K562 (cell line): Measurements from ENCODE around the gene JPH2. TPM values are rescaled to one million over a fixed set of nuclear protein-coding genes. Genes with fewer than 3 reads are reported as not detected.

Experiments used
- ATAC-seq: fragments of 200-7000 bp; cut with Tn5 transposase; 3 replicates; pipeline ENCODE4 v1.9.1; 2020; ENCODE audit warnings: moderate library complexity
- BruUV-seq: library from RNA; stranded (reverse); fragments of 400-500 nt; replicated peaks from 2 replicates; lab custom pipeline; 2021; lab: Mats Ljungman, UMichigan
- CTCF ChIA-PET: fragments of 300-600 bp; formaldehyde crosslinking; extraction: SDS; loops from one replicate; lab custom pipeline; 2021; ENCODE audit warnings: low intra/inter-chr PET ratio; lab: Yijun Ruan, JAX
- POLR2A ChIA-PET: fragments of 300-600, 350-650 bp; sonication (Branson Sonifier 250); formaldehyde crosslinking; extraction: SDS; loops from one replicate; lab custom pipeline; 2021; ENCODE audit warnings: antibody characterized with exemption, inconsistent platforms; lab: Yijun Ruan, JAX
- DNase-seq, 4 experiments: peaks; one replicate each; pipeline versions ENCODE4 v3.0.0 to v3.0.0-alpha.2; 2011 to 2018; ENCODE audit warnings: low spot score in 3 of 4, mixed read lengths in 3 of 4; ENCODE audit errors: extremely low read depth in 1 of 4
- FAIRE-seq: peaks from 2 replicates; lab custom pipeline; 2011; peaks lifted over from hg19 to GRCh38; lab: Jason Lieb, UNC
- H2AFZ ChIP-seq: 2 replicates; pipeline ENCODE4 v1.6.0; 2011; ENCODE audit warnings: low read depth, low read length, control low read depth, inconsistent platforms
- H3K27ac ChIP-seq: fragments of 200-600 bp; 3 replicates; pipeline ENCODE4 v1.8.0; 2011; ENCODE audit warnings: low read depth, mild to moderate bottlenecking, control low read depth, inconsistent platforms, low read length, moderate library complexity, mixed read lengths; ENCODE audit errors: extremely low read depth
- H3K27me3 ChIP-seq, 2 experiments: fragments of 300-600 bp in 1 of 2; 2 replicates in 1 of 2; 3 replicates in 1 of 2; pipeline versions ENCODE4 v1.6.0 to v1.8.0; 2011; ENCODE audit warnings: inconsistent platforms in 2 of 2, low read length in 2 of 2, mild to moderate bottlenecking in 1 of 2, mixed read lengths in 1 of 2, moderate library complexity in 1 of 2; ENCODE audit not compliant: control insufficient read depth in 2 of 2, insufficient read depth in 2 of 2
- H3K36me3 ChIP-seq: fragments of 300-600 bp; 3 replicates; pipeline ENCODE4 v1.8.0; 2011; ENCODE audit warnings: mild to moderate bottlenecking, low read length, inconsistent platforms; ENCODE audit not compliant: control insufficient read depth, insufficient read depth
- H3K4me1 ChIP-seq, 2 experiments: fragments of 200-600 bp in 1 of 2; replicated peaks in 1 of 2; 2 replicates in 1 of 2; 3 replicates in 1 of 2; pipeline versions ENCODE4 v1.5.1 to v1.8.0; 2011; ENCODE audit warnings: inconsistent platforms in 2 of 2, low read length in 2 of 2, mild to moderate bottlenecking in 1 of 2, mixed read lengths in 1 of 2, moderate library complexity in 1 of 2; ENCODE audit not compliant: control insufficient read depth in 2 of 2, insufficient read depth in 2 of 2
- H3K4me2 ChIP-seq: 2 replicates; pipeline ENCODE4 v1.6.1; 2011; ENCODE audit warnings: low read length, control low read depth, inconsistent platforms, mixed read lengths; ENCODE audit not compliant: insufficient read depth
- H3K4me3 ChIP-seq: fragments of 200-600 bp; sonication (generic), shearing (Covaris generic); 2 replicates; pipeline ENCODE4 v1.5.1; 2016; ENCODE audit warnings: control low read depth, inconsistent platforms
- H3K79me2 ChIP-seq: fragments of 200-600 bp; 3 replicates; pipeline ENCODE4 v1.8.0; 2011; ENCODE audit warnings: low read length, inconsistent platforms; ENCODE audit not compliant: control insufficient read depth, insufficient read depth
- H3K9ac ChIP-seq, 2 experiments: 2 replicates each; pipeline versions ENCODE4 v1.6.0 to v1.6.1; 2011; ENCODE audit warnings: low read depth in 2 of 2, low read length in 2 of 2, control low read depth in 1 of 2, inconsistent platforms in 1 of 2, mild to moderate bottlenecking in 1 of 2, mixed read lengths in 1 of 2; ENCODE audit not compliant: insufficient read depth in 1 of 2
- H3K9me1 ChIP-seq: one replicate; pipeline ENCODE4 v1.6.0; 2011; ENCODE audit warnings: inconsistent platforms, mild to moderate bottlenecking, low read length, moderate library complexity; ENCODE audit not compliant: control insufficient read depth, insufficient read depth
- H3K9me3 ChIP-seq: replicated peaks from 2 replicates; pipeline ENCODE4 v1.5.1; 2011; ENCODE audit warnings: low read depth, low read length, inconsistent platforms; ENCODE audit not compliant: control insufficient read depth, insufficient read depth
- H4K20me1 ChIP-seq: replicated peaks from 2 replicates; pipeline ENCODE4 v1.6.1; 2011; ENCODE audit warnings: low read length, inconsistent platforms, mixed read lengths; ENCODE audit not compliant: control insufficient read depth, insufficient read depth
- HNRNPH1 ChIP-seq: fragments of 200-400 bp; formaldehyde crosslinking; optimal IDR thresholded peaks from 2 replicates; pipeline ENCODE3; 2017; ENCODE audit warnings: low read depth, mild to moderate bottlenecking, low read length, moderate library complexity
- KDM2B ChIP-seq: fragments of 250-450 bp; sonication (Bioruptor Pico); IDR thresholded peaks from 2 replicates; pipeline ENCODE4 v1.8.0; 2021; ENCODE audit warnings: mild to moderate bottlenecking, moderate library complexity
- RFX7 ChIP-seq: fragments of 250-450 bp; sonication (Bioruptor Pico); IDR thresholded peaks from 2 replicates; pipeline ENCODE4 v1.5.1; 2021; ENCODE audit warnings: mild to moderate bottlenecking
- SMAD4 ChIP-seq: fragments of 250-450 bp; sonication (Bioruptor Pico); conservative IDR thresholded peaks from 2 replicates; pipeline ENCODE4 v1.8.0; 2021; ENCODE audit warnings: inconsistent platforms, mild to moderate bottlenecking, moderate library complexity
- ZNF134 ChIP-seq: fragments of 250-450 bp; sonication (Bioruptor Pico); conservative IDR thresholded peaks from 2 replicates; pipeline ENCODE4 v1.4.0; 2020
- WGBS: fragments of 100-300 bp; shearing (Covaris generic); methylation state at CpG from one replicate; pipeline ENCODE4 v1.1.6; 2016; ENCODE audit warnings: low coverage, mixed read lengths; ENCODE audit not compliant: insufficient coverage; ENCODE audit errors: missing lambda C conversion rate; 5-methylcytosine and 5-hydroxymethylcytosine counted together
- in situ Hi-C: fragments of 300-500 bp; cut with MboI; formaldehyde crosslinking; loops from 4 replicates; pipeline ENCODE4 v1.15.0; 2018; ENCODE audit warnings: inconsistent platforms, mixed read lengths
- intact Hi-C: fragments of 100-400 bp; cut with micrococcal nuclease; formaldehyde crosslinking; loops from 2 replicates; pipeline ENCODE4 v1.14.2; 2022
- polyA plus RNA-seq, 8 experiments: library from polyadenylated mRNA; depleted of rRNA in 4 of 8; stranded (reverse) in 5 of 8; unstranded in 3 of 8; fragments of >200 nt; fragmentation: Nextera tagmentation in 2 of 8; fragmentation: Illumina TruSeq in 1 of 8; extraction: Ambion mirVana in 2 of 8; extraction: Trizol in 1 of 8; gene quantifications; 2 replicates each; pipeline versions ENCODE4 v1.2.1 to v1.2.3, GENCODE V29; 2011 to 2014; ENCODE audit warnings: inconsistent platforms in 1 of 8, missing spikeins in 1 of 8
- total RNA-seq, 7 experiments: library from RNA; depleted of rRNA in 6 of 7; stranded (reverse); fragments of >200 nt in 6 of 7; fragmentation: Illumina TruSeq in 2 of 7; extraction: Trizol in 2 of 7; gene quantifications; 2 replicates each; pipeline versions ENCODE4 v1.2.1 to v1.2.3, GENCODE V29; 2011 to 2021; ENCODE audit warnings: low replicate concordance in 1 of 7

JPH2 gene
- total and polyA plus RNA-seq, 9 of the 15 experiments (the other 6 are each of a cell fraction or from before 2014, with no cell fraction given): not detected

DNA sequence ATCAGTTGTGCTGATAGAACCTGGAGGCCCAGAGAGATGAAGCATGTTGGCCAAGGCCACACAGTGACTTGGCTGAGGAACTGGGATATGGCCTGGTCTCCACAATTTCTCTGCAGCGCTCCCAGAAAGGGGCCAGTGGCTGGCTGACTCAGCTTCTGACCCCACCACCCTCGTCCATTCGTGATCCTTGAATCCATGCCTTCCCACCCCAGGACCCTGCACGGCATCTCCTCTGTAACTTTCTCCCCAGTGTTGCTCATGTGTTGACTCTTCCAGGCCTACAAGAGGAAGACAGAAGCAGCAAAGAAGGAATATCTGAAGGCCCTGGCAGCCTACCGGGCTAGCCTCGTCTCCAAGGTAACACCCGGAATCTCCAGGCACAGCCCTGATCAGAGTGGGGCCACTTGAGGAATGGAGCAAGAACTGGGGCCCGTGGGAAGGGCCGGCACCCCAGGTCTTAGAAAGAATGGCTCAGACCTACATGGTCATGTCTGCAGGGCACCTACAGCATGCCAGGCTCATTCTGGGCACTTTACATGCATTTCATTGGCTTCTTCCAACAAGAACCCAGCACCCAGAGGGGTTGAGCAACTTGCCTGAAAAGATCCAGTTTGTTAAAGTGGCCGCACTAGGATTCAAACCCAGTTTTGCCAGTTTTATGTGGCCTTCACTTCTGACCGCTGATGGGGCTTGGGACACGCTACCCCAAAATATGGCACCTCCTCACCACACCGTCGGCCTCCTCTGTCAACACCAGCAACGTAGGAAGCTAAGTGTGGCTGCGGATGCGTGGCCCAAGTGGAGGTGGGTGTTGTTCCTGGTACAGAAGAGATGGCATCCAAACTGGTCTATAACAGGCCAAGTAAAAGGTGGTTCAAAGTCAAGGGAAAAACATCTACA is 122.2 kb downstream of the JPH2 start:
- ChIA-PET POLR2A (interaction anchor here (0.6 to 0.9 kb wide), 3 partner anchors 81 to 602 kb away, joined by 3 to 5 read pairs (median 3); no protein-coding TSS in a partner anchor), CTCF (no interaction called here)
- FAIRE-seq: no peak
- DNase-seq: no peak
- no peak overlapping the region for H2AFZ ChIP-seq
- no peak for TF ChIP-seq RFX7 (CRISPR knock-in tag)
- TF ChIP-seq ZNF134 (CRISPR knock-in tag): no peak
- no peak for TF ChIP-seq KDM2B (CRISPR knock-in tag)
- no peak for TF ChIP-seq SMAD4 (CRISPR knock-in tag)
- no peak for TF ChIP-seq HNRNPH1
- no peak for ATAC-seq
- no peaks in the 10 kb centered on the region for H3K9me3 ChIP-seq
- no peak overlapping the region for H3K9ac ChIP-seq
- no TSS peak for BruUV-seq
- no peaks in the 10 kb centered on the region for H3K79me2 ChIP-seq
- intact Hi-C loops (no loop called here), in situ Hi-C loops (no loop called here)
- H3K27me3 ChIP-seq: peaks cover 14 to 49% of the 10 kb centered on the region in 2 experiments
- no peaks in the 10 kb centered on the region for H3K36me3 ChIP-seq
- no peak overlapping the region for H3K4me3 ChIP-seq
- H3K4me1 ChIP-seq: no peaks in the 10 kb centered on the region
- H3K9me1 ChIP-seq: no peaks in the 10 kb centered on the region
- whole genome bisulfite sequencing: 2% methylated on average over 16 of the region's 17 CpGs
- H3K4me2 ChIP-seq: no peak overlapping the region
- no peak overlapping the region for H3K27ac ChIP-seq
- H4K20me1 ChIP-seq: 0 out of 2 replicates have a peak, but pooled peaks cover 6% of the 10 kb centered on the region

Other genes with a start within 250 kb of the JPH2 start
- gene OSER1, start 23.6 kb upstream of the JPH2 start, total RNA-seq (2014; rRNA removed): 15.5 and 15.6 TPM in 2 replicates
- gene OSER1, start 23.6 kb upstream of the JPH2 start, total RNA-seq (2014; rRNA removed; fragmentation: Illumina TruSeq; extraction: Trizol): 19.6 and 25.5 TPM in 2 replicates
- gene OSER1, start 23.6 kb upstream of the JPH2 start, total RNA-seq (2015; rRNA removed; fragmentation: Illumina TruSeq; extraction: Trizol): 19.4 and 19.9 TPM in 2 replicates
- 19.0 and 20.4 TPM in 2 replicates for gene OSER1, start 23.6 kb upstream of the JPH2 start, total RNA-seq (2021)
- gene OSER1, start 23.6 kb upstream of the JPH2 start, polyA plus RNA-seq (2011; rRNA removed): 37.3 and 43.9 TPM in 2 replicates
- gene OSER1, start 23.6 kb upstream of the JPH2 start, polyA plus RNA-seq (2014; fragmentation: Illumina TruSeq; extraction: Trizol): 23.6 and 25.4 TPM in 2 replicates
- 10 to 100 TPM; 54.8 to 57.3 TPM for gene OSER1, start 23.6 kb upstream of the JPH2 start, polyA plus RNA-seq (2014; fragmentation: Nextera tagmentation; extraction: Ambion mirVana)
- gene OSER1, start 23.6 kb upstream of the JPH2 start, polyA plus RNA-seq (2014; rRNA removed): 19.7 and 21.7 TPM in 2 replicates
- not detected in 2 replicates for gene GDAP1L1, start 60.1 kb upstream of the JPH2 start, total RNA-seq (2014; rRNA removed)
- not detected in 2 replicates for gene GDAP1L1, start 60.1 kb upstream of the JPH2 start, total RNA-seq (2014; rRNA removed; fragmentation: Illumina TruSeq; extraction: Trizol)
- gene GDAP1L1, start 60.1 kb upstream of the JPH2 start, total RNA-seq (2015; rRNA removed; fragmentation: Illumina TruSeq; extraction: Trizol): not detected in 2 replicates
- gene GDAP1L1, start 60.1 kb upstream of the JPH2 start, total RNA-seq (2021): 0.31 and 0.34 TPM in 2 replicates
- gene GDAP1L1, start 60.1 kb upstream of the JPH2 start, polyA plus RNA-seq (2011; rRNA removed): not detected in 2 replicates
- 0.06 TPM in 1 of 2 replicates, not detected in the other for gene GDAP1L1, start 60.1 kb upstream of the JPH2 start, polyA plus RNA-seq (2014; fragmentation: Illumina TruSeq; extraction: Trizol)
- under 1 TPM in 1 of 2 experiments, not detected in 1; 0.07 TPM for gene GDAP1L1, start 60.1 kb upstream of the JPH2 start, polyA plus RNA-seq (2014; fragmentation: Nextera tagmentation; extraction: Ambion mirVana)
- 0.40 and 0.53 TPM in 2 replicates for gene GDAP1L1, start 60.1 kb upstream of the JPH2 start, polyA plus RNA-seq (2014; rRNA removed)
- 1.5 and 2.0 TPM in 2 replicates for gene FITM2, start 124.0 kb upstream of the JPH2 start, total RNA-seq (2014; rRNA removed)
- 1.9 and 2.3 TPM in 2 replicates for gene FITM2, start 124.0 kb upstream of the JPH2 start, total RNA-seq (2014; rRNA removed; fragmentation: Illumina TruSeq; extraction: Trizol)
- gene FITM2, start 124.0 kb upstream of the JPH2 start, total RNA-seq (2015; rRNA removed; fragmentation: Illumina TruSeq; extraction: Trizol): 1.8 TPM in 2 replicates
- 2.0 and 2.3 TPM in 2 replicates for gene FITM2, start 124.0 kb upstream of the JPH2 start, total RNA-seq (2021)
- 1.0 and 1.4 TPM in 2 replicates for gene FITM2, start 124.0 kb upstream of the JPH2 start, polyA plus RNA-seq (2011; rRNA removed)
- gene FITM2, start 124.0 kb upstream of the JPH2 start, polyA plus RNA-seq (2014; fragmentation: Illumina TruSeq; extraction: Trizol): 2.5 and 2.8 TPM in 2 replicates
- under 1 TPM; 0.64 to 0.87 TPM for gene FITM2, start 124.0 kb upstream of the JPH2 start, polyA plus RNA-seq (2014; fragmentation: Nextera tagmentation; extraction: Ambion mirVana)
- gene FITM2, start 124.0 kb upstream of the JPH2 start, polyA plus RNA-seq (2014; rRNA removed): 2.0 and 2.2 TPM in 2 replicates
- gene R3HDML, start 149.9 kb upstream of the JPH2 start, total RNA-seq (2014; rRNA removed): not detected in 2 replicates
- gene R3HDML, start 149.9 kb upstream of the JPH2 start, total RNA-seq (2014; rRNA removed; fragmentation: Illumina TruSeq; extraction: Trizol): not detected in 2 replicates
- not detected in 2 replicates for gene R3HDML, start 149.9 kb upstream of the JPH2 start, total RNA-seq (2015; rRNA removed; fragmentation: Illumina TruSeq; extraction: Trizol)
- not detected in 2 replicates for gene R3HDML, start 149.9 kb upstream of the JPH2 start, total RNA-seq (2021)
- not detected in 2 replicates for gene R3HDML, start 149.9 kb upstream of the JPH2 start, polyA plus RNA-seq (2011; rRNA removed)
- not detected in 2 replicates for gene R3HDML, start 149.9 kb upstream of the JPH2 start, polyA plus RNA-seq (2014; fragmentation: Illumina TruSeq; extraction: Trizol)
- gene R3HDML, start 149.9 kb upstream of the JPH2 start, polyA plus RNA-seq (2014; fragmentation: Nextera tagmentation; extraction: Ambion mirVana): not detected
- not detected in 2 replicates for gene R3HDML, start 149.9 kb upstream of the JPH2 start, polyA plus RNA-seq (2014; rRNA removed)
- not detected in 2 replicates for gene HNF4A, start 168.5 kb upstream of the JPH2 start, total RNA-seq (2014; rRNA removed)
- not detected in 2 replicates for gene HNF4A, start 168.5 kb upstream of the JPH2 start, total RNA-seq (2014; rRNA removed; fragmentation: Illumina TruSeq; extraction: Trizol)
- gene HNF4A, start 168.5 kb upstream of the JPH2 start, total RNA-seq (2015; rRNA removed; fragmentation: Illumina TruSeq; extraction: Trizol): not detected in 2 replicates
- 0.11 and 0.16 TPM in 2 replicates for gene HNF4A, start 168.5 kb upstream of the JPH2 start, total RNA-seq (2021)
- not detected in 2 replicates for gene HNF4A, start 168.5 kb upstream of the JPH2 start, polyA plus RNA-seq (2011; rRNA removed)
- gene HNF4A, start 168.5 kb upstream of the JPH2 start, polyA plus RNA-seq (2014; fragmentation: Illumina TruSeq; extraction: Trizol): 0.03 TPM in 1 of 2 replicates, not detected in the other
- gene HNF4A, start 168.5 kb upstream of the JPH2 start, polyA plus RNA-seq (2014; fragmentation: Nextera tagmentation; extraction: Ambion mirVana): under 1 TPM in 1 of 2 experiments, not detected in 1; 0.06 TPM
- 0.27 TPM in 1 of 2 replicates, not detected in the other for gene HNF4A, start 168.5 kb upstream of the JPH2 start, polyA plus RNA-seq (2014; rRNA removed)